MM.1S (cell line): ENCODE results near the gene HOXD1.

Source experiments
- DNase-seq: peaks from one replicate; pipeline ENCODE4 v3.0.0-alpha.2; 2015
- H2AFZ ChIP-seq: fragments of 300-600 bp; sonication (generic); 2 replicates; pipeline ENCODE4 v1.6.0; 2016; ENCODE audit warnings: antibody characterized with exemption, low read length
- H3F3A ChIP-seq: fragments of 300-600 bp; sonication (generic); 2 replicates; pipeline ENCODE4 v1.6.1; 2016; ENCODE audit warnings: mild to moderate bottlenecking, antibody characterized with exemption, low read length, moderate library complexity, mixed read lengths; ENCODE audit not compliant: insufficient read depth
- H3K27ac ChIP-seq: fragments of 300-600 bp; sonication (generic); 2 replicates; pipeline ENCODE4 v1.5.1; 2016; ENCODE audit warnings: mild to moderate bottlenecking, low read length
- H3K27me3 ChIP-seq: fragments of 300-600 bp; sonication (generic); replicated peaks from 2 replicates; pipeline ENCODE4 v1.6.0; 2016; ENCODE audit warnings: low read length; ENCODE audit not compliant: insufficient read depth
- H3K36me3 ChIP-seq: fragments of 300-600 bp; sonication (generic); replicated peaks from 2 replicates; pipeline ENCODE4 v1.6.1; 2016; ENCODE audit warnings: mild to moderate bottlenecking, low read length, mixed read lengths; ENCODE audit not compliant: insufficient read depth
- H3K4me1 ChIP-seq: fragments of 300-600 bp; sonication (generic); 2 replicates; pipeline ENCODE4 v1.6.1; 2016; ENCODE audit warnings: low read length, mixed read lengths
- H3K4me2 ChIP-seq: fragments of 300-600 bp; sonication (generic); 2 replicates; pipeline ENCODE4 v1.6.0; 2016; ENCODE audit warnings: low read depth, low read length
- H3K4me3 ChIP-seq: fragments of 300-600 bp; sonication (generic); 2 replicates; pipeline ENCODE4 v1.5.1; 2016; ENCODE audit warnings: low read length, mixed read lengths
- H3K79me2 ChIP-seq: fragments of 300-600 bp; sonication (generic); 2 replicates; pipeline ENCODE4 v1.6.1; 2016; ENCODE audit warnings: mixed run types, low read length, mixed read lengths
- H3K9ac ChIP-seq: fragments of 300-600 bp; sonication (generic); 2 replicates; pipeline ENCODE4 v1.6.1; 2016; ENCODE audit warnings: low read length, mixed read lengths
- H3K9me2 ChIP-seq: fragments of 300-600 bp; sonication (generic); replicated peaks from 2 replicates; pipeline ENCODE4 v1.6.1; 2016; ENCODE audit warnings: mild to moderate bottlenecking, low read length, mixed read lengths; ENCODE audit not compliant: insufficient read depth
- H3K9me3 ChIP-seq: fragments of 300-600 bp; sonication (generic); replicated peaks from 2 replicates; pipeline ENCODE4 v1.6.1; 2016; ENCODE audit warnings: mild to moderate bottlenecking, low read length, mixed read lengths; ENCODE audit not compliant: insufficient read depth
- H4K20me1 ChIP-seq: fragments of 300-600 bp; sonication (generic); 2 replicates; pipeline ENCODE4 v1.6.1; 2016; ENCODE audit warnings: mild to moderate bottlenecking, low read length, moderate library complexity, mixed read lengths; ENCODE audit not compliant: insufficient read depth
- EZH2 ChIP-seq: fragments of 300-600 bp; sonication (generic); optimal IDR thresholded peaks from 2 replicates; pipeline ENCODE3; 2017; ENCODE audit warnings: low read depth, mild to moderate bottlenecking, antibody characterized with exemption, low read length, mixed read lengths
- EZH2phosphoT487 ChIP-seq: fragments of 300-600 bp; sonication (generic); IDR thresholded peaks from 2 replicates; pipeline ENCODE4 v1.6.1; 2018; ENCODE audit warnings: antibody characterized with exemption, low read length
- TF ChIP-seq, protein P1 (sequence below): fragments of 300-600 bp; sonication (generic); IDR thresholded peaks from 2 replicates; pipeline ENCODE4 v1.5.1; 2016; ENCODE audit warnings: antibody characterized with exemption, low read length, mixed read lengths

Gene HOXD1

GRCh38 chr2:176146101-176146500, 42.4 kb upstream of the HOXD1 start:
- no peaks in the 10 kb centered on the region for H4K20me1 ChIP-seq
- H3K27me3 ChIP-seq, result peaks cover 15% of the 10 kb centered on the region
- no peaks in the 10 kb centered on the region for H3F3A ChIP-seq
- TF ChIP-seq, protein P1, sequence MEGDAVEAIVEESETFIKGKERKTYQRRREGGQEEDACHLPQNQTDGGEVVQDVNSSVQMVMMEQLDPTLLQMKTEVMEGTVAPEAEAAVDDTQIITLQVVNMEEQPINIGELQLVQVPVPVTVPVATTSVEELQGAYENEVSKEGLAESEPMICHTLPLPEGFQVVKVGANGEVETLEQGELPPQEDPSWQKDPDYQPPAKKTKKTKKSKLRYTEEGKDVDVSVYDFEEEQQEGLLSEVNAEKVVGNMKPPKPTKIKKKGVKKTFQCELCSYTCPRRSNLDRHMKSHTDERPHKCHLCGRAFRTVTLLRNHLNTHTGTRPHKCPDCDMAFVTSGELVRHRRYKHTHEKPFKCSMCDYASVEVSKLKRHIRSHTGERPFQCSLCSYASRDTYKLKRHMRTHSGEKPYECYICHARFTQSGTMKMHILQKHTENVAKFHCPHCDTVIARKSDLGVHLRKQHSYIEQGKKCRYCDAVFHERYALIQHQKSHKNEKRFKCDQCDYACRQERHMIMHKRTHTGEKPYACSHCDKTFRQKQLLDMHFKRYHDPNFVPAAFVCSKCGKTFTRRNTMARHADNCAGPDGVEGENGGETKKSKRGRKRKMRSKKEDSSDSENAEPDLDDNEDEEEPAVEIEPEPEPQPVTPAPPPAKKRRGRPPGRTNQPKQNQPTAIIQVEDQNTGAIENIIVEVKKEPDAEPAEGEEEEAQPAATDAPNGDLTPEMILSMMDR, result no peak
- TF ChIP-seq EZH2 (no peak), EZH2phosphoT487 (no peak)
- no peak overlapping the region for H3K27ac ChIP-seq
- no peak overlapping the region for H3K4me2 ChIP-seq
- H3K9me3 ChIP-seq, result no peaks in the 10 kb centered on the region
- DNase-seq, result no peak
- no peaks in the 10 kb centered on the region for H3K4me1 ChIP-seq
- no peaks in the 10 kb centered on the region for H3K36me3 ChIP-seq
- H2AFZ ChIP-seq, result no peak overlapping the region
- no peak overlapping the region for H3K9ac ChIP-seq
- H3K4me3 ChIP-seq, result no peak overlapping the region
- no peaks in the 10 kb centered on the region for H3K79me2 ChIP-seq
- H3K9me2 ChIP-seq, result no peaks in the 10 kb centered on the region

DNA sequence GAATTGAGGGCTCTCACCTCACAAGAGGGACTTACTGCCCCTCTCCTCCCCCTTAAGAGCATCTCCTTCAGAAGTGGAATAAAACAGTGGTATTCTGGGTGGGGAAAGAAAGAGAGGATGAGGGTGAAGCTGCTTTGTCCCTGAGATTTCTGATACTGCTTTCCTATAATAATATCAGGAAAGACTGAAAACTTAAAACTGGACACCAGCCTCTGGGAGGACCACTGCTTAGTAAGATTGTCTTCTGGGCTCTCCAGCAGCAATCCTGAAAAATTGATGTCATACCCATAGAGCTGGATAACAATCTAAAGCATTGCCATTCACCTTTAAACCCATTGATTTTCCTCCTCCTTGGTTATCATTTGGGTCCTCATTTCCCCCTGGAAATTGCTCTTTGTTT, 41.8 kb upstream of the HOXD1 start:
- Histone ChIP-seq H3K4me2 (no peak overlapping the region), H3K79me2 (no peaks in the 10 kb centered on the region), H3F3A (no peaks in the 10 kb centered on the region), H3K4me1 (no peaks in the 10 kb centered on the region), H3K27me3 (peaks cover 15% of the 10 kb centered on the region), H2AFZ (no peak overlapping the region), H3K9ac (no peak overlapping the region), H4K20me1 (no peaks in the 10 kb centered on the region), H3K27ac (no peak overlapping the region), H3K9me3 (no peaks in the 10 kb centered on the region), H3K9me2 (no peaks in the 10 kb centered on the region), H3K4me3 (no peak overlapping the region), H3K36me3 (no peaks in the 10 kb centered on the region)
- TF ChIP-seq EZH2phosphoT487 (no peak), EZH2 (no peak)
- TF ChIP-seq, protein P1, result no peak
- no peak for DNase-seq

GRCh38 chr2:176147210-176147799, 41.2 kb upstream of the HOXD1 start:
- H3K4me2 ChIP-seq, result no peak overlapping the region
- H3F3A ChIP-seq, result no peaks in the 10 kb centered on the region
- no peaks in the 10 kb centered on the region for H3K79me2 ChIP-seq
- H3K27me3 ChIP-seq, result peaks cover 15% of the 10 kb centered on the region
- no peak for DNase-seq
- no peaks in the 10 kb centered on the region for H3K4me1 ChIP-seq
- no peaks in the 10 kb centered on the region for H3K9me3 ChIP-seq
- H3K27ac ChIP-seq, result no peak overlapping the region
- no peak overlapping the region for H3K9ac ChIP-seq
- H3K36me3 ChIP-seq, result no peaks in the 10 kb centered on the region
- TF ChIP-seq, protein P1, result no peak
- TF ChIP-seq EZH2phosphoT487 (no peak), EZH2 (no peak)
- no peak overlapping the region for H3K4me3 ChIP-seq
- H3K9me2 ChIP-seq, result no peaks in the 10 kb centered on the region
- H4K20me1 ChIP-seq, result no peaks in the 10 kb centered on the region
- H2AFZ ChIP-seq, result no peak overlapping the region
